Breast epithelium (tissue), 3 donors: Measurements from ENCODE around the gene NKAIN1.

ENCODE experiments used
- CTCF ChIP-seq, 3 donors: fragments of 450-650 bp; IDR thresholded peaks; one replicate each; pipeline ENCODE4 v1.5.1; 2016 to 2017; ENCODE audit warnings: antibody characterized with exemption in 3 of 3, mild to moderate bottlenecking in 3 of 3, moderate library complexity in 3 of 3
- POLR2A ChIP-seq: fragments of 450-650 bp; IDR thresholded peaks from one replicate; pipeline ENCODE4 v1.6.1; 2016; ENCODE audit warnings: antibody characterized with exemption, mild to moderate bottlenecking, moderate library complexity

GRCh38 chr1:31133368-31133767 is 106.3 kb downstream of the NKAIN1 start:
- TF ChIP-seq POLR2A (no peak), CTCF (IDR thresholded peaks at IDR 0.05) (no peak)
